Activated naive CD4-positive, alpha-beta T cell treated with anti-CD3 and anti-CD28 coated beads, Interleukin-2, amount 50 U/mL, for 72 hours (primary cell): ENCODE data around the gene RPS25. TPM values are rescaled to one million over a fixed set of nuclear protein-coding genes. Genes with fewer than 3 reads are reported as not detected.
"Not testable (repeated sequence)": the region's sequence is repeated elsewhere in the genome, so short reads cannot be mapped to it uniquely, and the experiment has no call there.

Source experiments
- ATAC-seq, 2 donors: fragments of 150-1000 bp; cut with Tn5 transposase; 2 replicates each; pipeline ENCODE4 v1.10.0; 2021; ENCODE audit warnings: mild to moderate bottlenecking in 2 of 2, moderate library complexity in 2 of 2
- DNase-seq, 2 donors: peaks; one replicate each; pipeline ENCODE4 v3.0.0; 2021 to 2022; ENCODE audit warnings: low spot score in 2 of 2
- H3K27ac Mint-ChIP-seq, 2 donors: one replicate each; pipeline ENCODE4 v1.8.0; 2022; ENCODE audit warnings: mild to moderate bottlenecking in 2 of 2, mixed read lengths in 2 of 2
- H3K36me3 Mint-ChIP-seq, 2 donors: one replicate each; pipeline ENCODE4 v1.8.0; 2022; ENCODE audit warnings: mixed read lengths in 2 of 2
- H3K9me3 Mint-ChIP-seq, 2 donors: one replicate each; pipeline ENCODE4 v1.8.0; 2022; ENCODE audit warnings: mixed read lengths in 2 of 2
- total RNA-seq, 2 donors: library from RNA; stranded (reverse); gene quantifications; one replicate each; pipeline ENCODE4 v1.2.3, GENCODE V29; 2022

RPS25 gene
- total RNA-seq, 2 donors from 2014 or later = 1,843 to 2,330 TPM

DNA sequence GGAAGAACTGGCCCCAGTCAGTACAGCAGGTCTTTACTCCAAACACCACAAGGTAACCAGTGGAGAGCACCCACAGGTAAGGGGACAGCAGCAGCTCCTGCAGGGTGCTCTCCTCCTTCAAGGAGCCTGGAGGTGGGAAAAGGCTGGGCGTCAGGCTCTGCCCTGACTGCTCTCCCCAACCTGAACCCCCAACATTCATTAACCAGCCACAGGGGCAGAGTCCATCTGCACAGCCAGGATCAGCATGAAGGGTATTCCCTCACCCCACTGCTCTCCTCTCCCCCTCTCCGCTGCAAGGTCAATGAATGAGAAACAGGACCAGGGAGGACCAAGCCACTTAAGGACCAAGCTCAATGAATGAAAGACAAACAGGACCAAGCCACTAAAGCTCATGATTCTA lies 8.8 kb upstream of the RPS25 start:
- Mint-ChIP-seq H3K9me3 (no peaks in the 10 kb centered on the region), H3K27ac (no peak overlapping the region), H3K36me3 (peaks cover 7 to 21% of the 10 kb centered on the region in 2 donors)
- ATAC-seq (no peak), DNase-seq (no peak)

DNA sequence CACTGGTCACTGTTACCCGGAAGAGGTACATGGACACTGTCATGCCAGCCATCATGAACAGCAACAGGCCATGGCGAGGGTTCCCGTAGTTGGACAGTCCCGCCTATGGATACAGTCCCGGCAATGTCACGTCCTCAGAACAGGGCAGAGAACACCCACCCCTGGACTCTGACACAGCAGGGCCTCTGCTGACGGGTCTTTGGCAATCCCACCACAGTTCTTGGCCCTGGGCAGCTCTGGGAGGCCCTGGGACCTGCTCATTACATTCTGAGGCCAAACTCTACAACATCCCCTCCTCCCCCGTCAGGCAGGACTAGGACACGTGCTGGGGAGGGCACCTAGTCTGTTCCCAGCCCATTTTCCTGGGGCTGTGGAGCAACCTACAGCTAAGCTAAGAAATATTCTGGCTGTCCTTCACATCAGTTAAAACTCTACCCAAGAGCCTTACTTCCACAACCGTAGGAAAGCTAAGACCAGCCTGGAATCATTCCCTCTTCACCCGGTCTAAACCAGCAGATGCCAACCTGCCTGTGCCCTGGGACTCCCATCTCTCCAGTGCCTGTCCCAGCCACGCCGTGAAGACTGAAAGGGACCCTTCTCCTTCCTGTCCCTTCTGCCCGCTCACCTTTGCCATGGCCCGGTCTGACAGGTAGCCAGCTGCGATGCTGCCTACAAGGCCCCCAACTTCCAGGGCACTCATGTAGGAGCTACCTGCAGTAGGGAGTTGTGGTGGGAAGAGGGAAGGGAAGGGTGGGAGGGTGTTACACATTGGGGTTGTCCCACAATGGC lies 8.0 kb upstream of the RPS25 start:
- ATAC-seq (no peak), DNase-seq (no peak)
- Mint-ChIP-seq H3K27ac (peak overlapping the region; percentile 21 to 50), H3K36me3 (peaks cover 7 to 21% of the 10 kb centered on the region in 2 donors), H3K9me3 (no peaks in the 10 kb centered on the region)

DNA sequence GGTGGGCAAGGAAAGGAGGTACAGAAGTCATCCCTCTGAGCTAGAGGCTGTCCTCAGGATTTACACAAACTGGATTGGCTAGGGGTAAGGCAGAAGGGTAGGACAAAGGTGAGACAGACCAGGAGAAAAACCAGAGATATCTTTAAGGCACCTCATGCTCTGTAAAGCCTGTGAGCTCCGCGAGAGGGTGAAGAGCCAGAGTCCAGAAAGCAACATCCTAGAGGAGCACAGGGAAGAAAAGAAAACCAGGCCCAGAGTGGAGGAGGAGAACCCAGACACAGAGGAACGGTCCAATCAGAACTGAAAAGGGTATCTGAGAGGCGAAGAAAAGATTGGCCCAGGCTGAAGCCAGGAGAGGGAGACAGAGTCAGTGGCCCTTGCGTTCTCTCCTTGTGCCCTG lies 7.4 kb upstream of the RPS25 start:
- Mint-ChIP-seq H3K9me3 (no peaks in the 10 kb centered on the region), H3K27ac (peak overlapping the region; percentile 21 to 88), H3K36me3 (peaks cover 7 to 21% of the 10 kb centered on the region in 2 donors)
- DNase-seq = no peak
- ATAC-seq = no peak

DNA sequence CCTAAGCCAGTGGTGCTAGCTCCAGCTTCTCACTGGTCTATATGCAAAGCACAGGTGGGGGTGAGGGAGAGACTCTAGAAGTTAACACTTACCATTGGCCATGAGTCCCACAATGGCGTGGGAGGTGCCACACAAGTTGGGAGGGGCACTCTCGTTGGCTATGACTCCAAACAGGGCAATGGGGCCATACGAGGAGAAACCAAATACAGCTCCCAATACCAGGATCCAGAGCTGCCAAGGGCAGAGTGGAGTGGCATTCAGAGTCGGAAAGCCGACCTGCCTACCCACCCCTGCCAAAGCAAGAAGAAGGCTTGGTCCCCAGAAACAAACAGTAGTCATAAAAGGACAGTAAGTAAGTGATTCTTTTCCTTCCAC lies 6.9 kb upstream of the RPS25 start:
- H3K9me3 Mint-ChIP-seq = no peaks in the 10 kb centered on the region
- no peak for ATAC-seq
- peaks cover 9 to 23% of the 10 kb centered on the region in 2 donors for H3K36me3 Mint-ChIP-seq
- H3K27ac Mint-ChIP-seq = peak overlapping the region; percentile 21 to 96
- DNase-seq = no peak

DNA sequence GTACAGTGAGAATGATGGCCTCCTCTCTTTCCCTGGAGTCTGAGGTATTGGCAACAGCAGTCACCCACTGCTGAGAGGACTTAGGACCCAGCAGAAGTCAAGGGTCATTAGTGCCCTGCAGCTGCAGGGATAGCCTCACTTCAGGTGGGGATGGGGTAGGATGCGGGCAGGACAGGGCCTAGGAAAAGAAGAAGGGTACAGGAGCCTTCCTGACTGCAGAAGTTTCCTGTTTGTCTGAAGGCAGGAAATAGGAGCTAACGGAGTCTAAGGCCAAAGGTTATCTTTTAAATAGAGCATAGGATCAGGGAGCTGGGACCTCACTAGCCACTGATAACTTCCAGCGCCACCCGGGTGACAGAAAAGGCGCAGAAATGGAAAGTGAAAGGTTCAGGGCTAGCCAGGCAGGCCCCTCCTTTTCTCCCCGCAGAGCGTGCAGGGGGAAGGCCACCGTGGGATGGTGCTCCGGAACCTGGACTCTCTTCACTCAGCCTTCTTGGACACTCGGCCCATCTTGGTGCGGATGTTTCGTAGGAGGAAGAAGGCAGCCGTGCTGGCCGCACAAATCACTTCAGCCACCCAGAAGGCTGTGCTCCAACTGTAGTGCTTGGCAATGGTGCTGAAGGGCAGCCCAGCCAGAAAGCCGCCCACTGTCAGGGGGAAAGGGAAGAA lies 6.4 kb upstream of the RPS25 start:
- Mint-ChIP-seq H3K9me3 (no peaks in the 10 kb centered on the region), H3K36me3 (peaks cover 14 to 28% of the 10 kb centered on the region in 2 donors), H3K27ac (peak overlapping the region; percentile 61 to 96)
- ATAC-seq (no peak), DNase-seq (no peak)

DNA sequence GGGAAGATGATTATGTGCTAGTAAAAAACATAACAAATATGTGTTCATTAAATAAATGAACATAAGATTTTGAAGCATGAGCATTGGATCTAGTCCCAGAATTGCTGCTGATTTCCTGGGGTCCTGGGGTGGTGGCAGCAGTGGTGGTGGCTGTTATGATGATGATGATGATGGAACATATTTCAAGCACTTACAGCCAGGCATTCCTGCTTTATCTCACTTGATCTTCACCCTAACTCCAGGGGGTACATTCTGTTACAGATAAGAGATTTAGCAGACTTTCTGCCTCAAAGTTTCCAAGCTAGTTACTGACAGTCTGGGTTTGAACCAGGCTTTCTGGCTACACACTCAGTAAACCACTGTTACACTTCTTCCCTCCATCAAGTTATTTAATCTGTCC lies 5.6 kb upstream of the RPS25 start:
- ATAC-seq = no peak
- Mint-ChIP-seq H3K9me3 (no peaks in the 10 kb centered on the region), H3K36me3 (peaks cover 18 to 23% of the 10 kb centered on the region in 2 donors), H3K27ac (peak overlapping the region; percentile 5 to 61)
- DNase-seq = no peak

DNA sequence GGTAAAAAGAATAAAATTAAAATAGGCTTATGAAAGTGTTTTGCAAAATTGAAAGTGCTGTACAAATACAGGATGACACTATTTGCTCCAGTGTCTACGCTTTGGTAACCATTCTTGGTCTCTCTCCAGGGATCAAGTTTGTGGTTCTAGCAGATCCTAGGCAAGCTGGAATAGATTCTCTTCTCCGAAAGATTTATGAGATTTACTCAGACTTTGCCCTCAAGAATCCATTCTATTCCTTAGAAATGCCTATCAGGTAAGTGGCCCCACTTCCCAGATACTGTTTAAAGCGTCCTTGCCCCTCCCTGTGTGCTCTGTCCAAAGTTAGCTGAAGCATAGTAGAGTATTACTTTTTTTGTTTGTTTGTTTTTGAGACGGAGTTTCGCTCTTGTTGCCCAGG lies 3.5 kb upstream of the RPS25 start:
- Mint-ChIP-seq H3K27ac (no peak overlapping the region), H3K9me3 (no peaks in the 10 kb centered on the region), H3K36me3 (peaks cover 32 to 42% of the 10 kb centered on the region in 2 donors)
- DNase-seq = no peak
- no peak for ATAC-seq

DNA sequence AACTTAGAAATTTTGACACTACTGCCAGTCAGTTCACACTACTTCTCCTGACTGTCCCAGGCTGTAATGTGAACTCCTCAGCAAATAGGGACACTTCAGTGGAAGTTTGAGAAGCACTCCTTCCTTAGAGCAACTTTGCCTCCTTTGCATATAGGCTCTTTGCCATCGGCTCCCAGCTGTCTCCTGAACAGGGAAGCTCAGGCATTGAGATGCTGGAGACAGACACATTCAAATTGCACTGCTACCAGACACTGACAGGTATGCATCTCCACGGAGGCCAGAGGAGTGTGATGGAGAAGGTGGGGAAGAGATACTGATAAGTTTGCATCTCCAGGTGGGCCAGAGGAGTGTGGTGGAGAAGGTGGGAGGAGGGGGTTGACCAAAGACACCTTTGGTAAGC lies 1.9 kb upstream of the RPS25 start:
- DNase-seq = no peak
- Mint-ChIP-seq H3K9me3 (no peaks in the 10 kb centered on the region), H3K36me3 (peaks cover 43 to 50% of the 10 kb centered on the region in 2 donors), H3K27ac (peak overlapping the region; percentile 98 to 99)
- no peak for ATAC-seq

DNA sequence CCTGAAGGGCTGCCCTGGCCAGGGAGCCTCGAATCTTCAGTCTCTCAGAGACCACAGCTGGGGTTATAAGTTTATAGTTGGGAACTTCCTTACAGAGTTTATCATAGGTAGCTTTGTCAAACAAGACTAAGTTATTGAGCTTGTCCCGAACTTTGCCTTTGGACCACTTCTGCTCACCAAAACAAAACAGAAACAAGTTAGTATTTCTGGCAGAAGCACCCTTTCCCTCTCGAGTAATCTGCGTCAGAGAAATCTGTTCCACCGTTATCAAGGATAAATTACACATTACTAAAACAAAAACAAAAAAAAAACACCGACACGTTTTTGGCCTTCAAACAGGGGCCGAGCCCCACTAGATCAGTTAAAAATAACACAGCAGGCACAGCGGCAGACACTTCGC lies 766 bp downstream of the RPS25 start:
- not testable (repeated sequence) for ATAC-seq, DNase-seq, H3K9me3 Mint-ChIP-seq
- peak overlapping the region; percentile 98 to 99 for H3K27ac Mint-ChIP-seq
- peaks cover 49 to 52% of the 10 kb centered on the region in 2 donors for H3K36me3 Mint-ChIP-seq

DNA sequence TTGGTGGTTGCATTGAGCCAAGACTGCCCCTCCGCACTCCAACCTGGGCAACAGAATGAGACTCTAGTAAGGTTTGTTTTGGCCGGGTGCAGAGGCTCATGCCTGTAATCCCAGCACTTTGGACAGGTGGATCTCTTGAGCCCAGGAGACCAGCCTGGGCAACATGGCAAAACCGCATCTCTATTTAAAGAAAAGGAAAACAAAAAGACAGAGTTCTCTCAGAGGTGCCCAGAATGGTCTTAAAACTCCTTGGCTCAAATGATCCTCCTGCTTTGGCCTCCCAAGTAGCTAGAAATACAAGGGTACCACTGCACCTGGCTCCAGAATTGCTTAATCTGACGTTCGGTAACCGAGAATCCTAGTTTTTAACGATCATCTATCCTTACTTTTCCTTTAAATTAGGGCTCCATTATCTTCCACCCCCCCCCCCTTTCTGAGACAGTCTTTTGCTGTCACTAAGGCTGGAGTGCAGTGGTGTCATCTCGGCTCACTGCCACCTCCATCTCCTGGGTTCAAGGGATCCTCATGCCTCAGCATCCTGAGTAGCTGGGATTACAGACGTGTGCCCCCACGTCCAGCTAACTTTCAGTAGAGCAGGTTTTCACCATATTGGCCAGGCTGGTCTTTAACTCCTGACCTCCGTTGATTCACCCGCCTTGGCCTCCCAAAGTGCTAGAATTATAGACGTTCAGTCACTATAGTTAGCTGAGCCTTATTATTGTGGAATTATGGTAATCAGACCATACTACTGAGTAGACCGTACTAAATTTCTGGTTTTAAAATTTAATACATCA lies 1.7 kb downstream of the RPS25 start:
- peaks cover 49 to 52% of the 10 kb centered on the region in 2 donors for H3K36me3 Mint-ChIP-seq

DNA sequence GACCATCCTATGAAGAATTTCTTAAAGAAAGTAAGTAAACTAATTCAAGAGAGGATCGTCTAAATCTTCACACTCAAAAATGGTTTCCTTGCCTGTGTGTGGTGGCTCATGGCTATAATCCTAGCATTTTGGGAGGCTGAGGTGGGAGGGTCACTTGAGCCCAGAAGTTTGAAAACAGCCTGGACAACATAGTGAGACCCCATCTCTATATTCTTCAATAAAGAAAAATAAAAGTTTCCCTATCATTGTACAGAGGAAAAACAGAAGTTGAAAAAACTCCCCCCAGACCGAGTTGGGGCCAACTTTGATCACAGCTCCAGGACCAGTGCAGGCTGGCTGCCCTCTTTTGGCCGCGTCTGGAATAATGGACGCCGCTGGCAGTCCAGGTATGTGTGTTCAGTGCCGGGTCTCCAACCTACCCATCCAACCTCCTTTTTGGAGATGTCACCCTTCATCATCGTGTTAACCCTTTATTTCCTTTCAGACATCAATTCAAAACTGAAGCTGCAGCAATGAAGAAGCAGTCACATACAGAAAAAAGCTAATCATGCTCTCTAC lies 3.0 kb downstream of the RPS25 start:
- H3K9me3 Mint-ChIP-seq = no peaks in the 10 kb centered on the region
- DNase-seq = no peak
- ATAC-seq = no peak
- H3K36me3 Mint-ChIP-seq = peaks cover 47 to 51% of the 10 kb centered on the region in 2 donors
- H3K27ac Mint-ChIP-seq = peak overlapping the region; percentile 23 to 33

More for the DNA sequence above, 1.7 kb downstream of the RPS25 start:
- Mint-ChIP-seq H3K9me3 (no peaks in the 10 kb centered on the region), H3K27ac (peak overlapping the region; percentile 23 to 99)
- ATAC-seq (no peak), DNase-seq (no peak)

DNA sequence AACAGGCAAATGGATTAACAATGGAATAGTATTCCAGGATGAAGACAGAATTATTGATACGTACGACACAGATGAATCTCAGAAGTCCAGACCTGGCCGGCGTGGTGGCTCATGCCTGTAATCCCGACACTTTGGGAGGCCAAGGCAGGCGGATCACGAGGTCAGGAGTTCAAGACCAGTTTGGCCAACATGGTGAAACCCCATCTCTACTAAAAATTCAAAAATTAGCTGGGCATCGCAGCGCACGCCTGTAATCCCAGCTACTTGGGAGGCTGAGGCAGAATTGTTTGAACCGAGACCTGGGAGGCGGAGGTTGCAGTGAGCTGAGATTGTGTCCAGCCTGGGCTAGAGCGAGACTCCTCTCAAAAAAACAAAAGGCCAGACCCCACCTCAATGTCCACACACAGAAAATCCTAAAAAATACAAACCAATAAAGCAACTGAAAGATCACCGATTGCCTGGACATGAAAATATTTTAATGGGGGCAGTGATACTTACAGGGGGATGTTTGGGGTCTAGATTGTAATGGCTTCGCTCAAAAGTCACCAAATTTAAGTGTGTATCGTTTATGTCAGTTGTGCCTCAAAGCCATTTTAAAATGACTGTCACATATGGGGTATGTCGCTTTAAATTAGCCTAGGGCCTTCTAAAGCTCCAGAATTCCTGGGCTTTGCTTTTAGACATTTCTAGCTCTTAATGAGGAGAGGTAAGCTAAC lies 3.8 kb downstream of the RPS25 start:
- ATAC-seq (no peak), DNase-seq (no peak)
- H3K27ac Mint-ChIP-seq = peak overlapping the region; percentile 48 to 82
- no peaks in the 10 kb centered on the region for H3K9me3 Mint-ChIP-seq
- H3K36me3 Mint-ChIP-seq = peaks cover 40 to 45% of the 10 kb centered on the region in 2 donors

DNA sequence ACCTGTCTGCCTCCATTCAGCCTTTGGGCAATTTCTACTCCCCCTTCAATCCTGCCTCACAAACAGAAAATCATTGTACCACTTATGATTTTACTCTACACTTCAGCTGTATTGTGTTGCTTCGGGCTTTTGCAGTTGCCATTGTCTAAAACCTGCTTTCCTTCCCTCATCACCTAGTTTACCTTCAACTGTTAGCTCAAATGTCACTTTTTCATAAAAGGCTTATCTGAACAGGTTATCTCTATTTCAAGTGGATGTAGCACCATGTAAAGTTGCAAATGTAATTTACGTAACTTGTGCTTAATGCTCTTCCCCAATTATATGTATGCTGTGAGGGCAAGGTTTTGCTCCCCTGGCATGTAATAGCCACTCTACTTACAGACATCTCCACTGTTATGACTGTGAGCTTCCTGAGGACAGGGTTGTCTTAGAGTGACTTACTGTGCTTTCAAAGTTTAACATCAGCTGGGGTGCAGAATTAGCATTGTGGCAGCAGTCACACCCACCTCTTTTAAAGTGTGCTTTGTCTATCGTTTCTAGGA lies 5.4 kb downstream of the RPS25 start:
- no peaks in the 10 kb centered on the region for H3K9me3 Mint-ChIP-seq
- H3K36me3 Mint-ChIP-seq = peaks cover 25 to 36% of the 10 kb centered on the region in 2 donors
- DNase-seq (no peak), ATAC-seq (no peak)
- no peak overlapping the region for H3K27ac Mint-ChIP-seq

DNA sequence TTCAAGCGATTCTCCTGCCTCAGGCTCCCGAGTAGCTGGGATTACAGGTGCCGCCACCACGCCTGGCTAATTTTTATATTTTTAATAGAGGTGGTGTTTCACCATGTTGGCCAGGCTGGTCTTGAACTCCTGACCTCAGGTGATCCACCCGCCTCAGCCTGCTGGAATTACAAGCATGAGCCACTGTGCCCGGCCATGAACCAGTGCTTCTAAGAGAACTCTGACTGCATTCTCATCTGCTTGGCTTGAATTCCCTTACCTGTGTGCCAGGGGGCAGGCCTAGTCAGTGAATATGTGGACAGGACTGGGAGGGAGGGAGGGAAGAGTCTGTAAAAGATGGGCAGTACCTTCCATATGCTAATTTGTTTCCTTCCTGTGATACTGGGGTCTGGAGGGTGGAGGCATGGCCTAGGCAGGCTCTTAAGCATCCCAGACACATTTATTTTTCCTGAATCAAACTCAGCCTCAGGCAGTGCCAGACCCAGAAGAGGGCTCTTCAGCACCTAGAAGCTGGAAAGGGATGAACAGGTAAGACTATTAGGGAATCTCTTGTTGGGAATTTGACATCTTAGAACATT lies 6.6 kb downstream of the RPS25 start:
- ATAC-seq = peak in 1 of 2 donors; percentile 30
- H3K27ac Mint-ChIP-seq = no peak overlapping the region
- H3K36me3 Mint-ChIP-seq = peaks cover 23 to 30% of the 10 kb centered on the region in 2 donors

DNA sequence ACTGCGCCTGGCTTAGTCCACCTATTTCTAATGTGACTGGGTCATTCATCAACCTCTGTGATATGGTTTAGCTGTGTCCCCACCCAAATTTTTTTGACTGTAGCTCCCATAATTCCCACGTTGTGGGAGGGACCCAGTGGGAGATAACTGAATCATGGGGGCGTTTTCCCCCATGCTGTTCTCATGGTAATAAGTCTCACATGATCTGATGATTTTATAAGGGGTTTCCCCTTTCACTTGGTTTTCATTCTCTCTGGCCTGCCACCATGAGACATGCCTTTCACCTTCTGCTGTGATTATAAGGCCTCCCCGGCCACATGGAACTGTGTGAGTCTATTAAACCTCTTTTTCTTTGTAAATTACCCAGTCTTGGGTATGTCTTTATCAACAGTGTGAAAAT lies 11.5 kb downstream of the RPS25 start:
- Mint-ChIP-seq H3K9me3 (no peaks in the 10 kb centered on the region), H3K27ac (peak overlapping the region; percentile 41 to 85), H3K36me3 (peaks cover 6 to 12% of the 10 kb centered on the region in 2 donors)
- ATAC-seq = peak in 1 of 2 donors; percentile 48
- no peak for DNase-seq

More for the DNA sequence above, 6.6 kb downstream of the RPS25 start:
- no peak for DNase-seq
- no peaks in the 10 kb centered on the region for H3K9me3 Mint-ChIP-seq

DNA sequence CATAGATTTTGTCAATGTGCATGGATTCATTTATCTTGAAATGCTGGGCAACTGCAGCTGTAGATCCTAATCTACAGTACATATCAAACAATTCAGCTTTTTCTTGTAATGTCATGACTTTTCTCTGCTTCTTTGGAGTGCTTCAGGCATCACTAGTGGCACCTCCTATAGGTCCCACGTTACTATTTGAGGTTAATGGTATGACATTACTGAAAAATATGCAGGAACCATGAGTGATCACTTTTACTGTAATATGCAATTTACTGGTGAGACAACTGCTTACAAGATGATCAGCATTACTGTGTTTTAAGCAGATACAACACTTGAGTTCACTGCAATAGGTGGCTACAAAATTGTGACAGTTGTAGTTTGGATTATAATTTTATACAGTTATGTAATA lies 17.2 kb downstream of the RPS25 start:
- DNase-seq = no peak
- Mint-ChIP-seq H3K36me3 (peaks cover 39 to 47% of the 10 kb centered on the region in 2 donors), H3K27ac (no peak overlapping the region), H3K9me3 (no peaks in the 10 kb centered on the region)
- ATAC-seq = no peak
